Adrenal gland (tissue), 5 donors: ENCODE measurements around the gene HECW1.

Source experiments
- CTCF ChIP-seq, 6 experiments: fragments of 450-650 bp in 4 of 6; fragments of 200-600 bp in 2 of 6; sonication (generic) in 1 of 6; IDR thresholded peaks; 1 replicate in 5 of 6; 2 replicates in 1 of 6; pipeline versions ENCODE4 v1.5.1 to v1.8.0; 2016 to 2021; ENCODE audit warnings: antibody characterized with exemption in 6 of 6, mild to moderate bottlenecking in 2 of 6, moderate library complexity in 1 of 6
- POLR2A ChIP-seq, 2 donors: fragments of 450-650 bp; IDR thresholded peaks; one replicate each; pipeline ENCODE4 v1.6.1; 2017; ENCODE audit warnings: antibody characterized with exemption in 2 of 2, mild to moderate bottlenecking in 2 of 2, moderate library complexity in 1 of 2
- donor health status: DM: no; HTN: no; CAD: no.

GRCh38 chr7:43143918-43144589, 31.6 kb downstream of the HECW1 start:
- TF ChIP-seq CTCF (IDR thresholded peaks at IDR 0.05) (no peak), POLR2A (IDR thresholded peaks at IDR 0.05) (no peak)
